GM12892 (cell line): ENCODE measurements around the gene THRB.

Experiments used
- POLR2A ChIP-seq: IDR thresholded peaks from 2 replicates; pipeline ENCODE4 v1.6.1; 2011; ENCODE audit warnings: low read depth, low read length, control low read depth
- POLR2AphosphoS5 ChIP-seq: IDR thresholded peaks from 2 replicates; pipeline ENCODE4 v1.6.1; 2011; ENCODE audit warnings: low read depth, low read length, control low read depth

DNA sequence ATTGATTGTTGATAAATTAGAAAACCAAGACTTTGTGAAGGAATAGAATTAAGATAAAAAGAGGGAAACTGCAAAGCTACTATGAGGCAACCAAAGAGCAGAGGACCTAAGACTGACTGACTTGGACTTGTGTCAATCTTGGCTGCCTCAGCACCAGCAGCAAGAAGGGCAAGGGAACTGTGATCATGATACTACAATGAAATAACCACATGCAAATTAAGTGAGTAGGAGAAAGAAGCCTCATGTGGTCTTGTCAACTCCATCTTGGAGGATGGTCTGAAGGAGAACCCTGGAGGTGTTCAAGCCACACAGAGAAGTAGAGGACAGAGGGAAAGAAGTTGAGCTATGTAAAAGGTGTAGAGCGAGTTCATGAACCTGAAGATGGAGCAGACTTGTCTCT, 47.3 kb upstream of the THRB start:
- TF ChIP-seq POLR2A (no peak), POLR2AphosphoS5 (no peak)
